ENCODE data around the gene POLR3GL. TPM values are rescaled to one million over a fixed set of nuclear protein-coding genes. Genes with fewer than 3 reads are reported as not detected.

Gene POLR3GL
- total RNA-seq, 1 donor from 2014 or later = 14.2 TPM

GRCh38 chr1:145972580-145972979 is 8.1 kb downstream of the POLR3GL start:
- DNase-seq (ENCODE audit: low spot score) = peak; percentile 85
- ATAC-seq = peak; percentile 83

- DNase-seq (ENCODE audit: low spot score) = no peak
- ATAC-seq = no peak
These were observed 10.2 kb downstream of the POLR3GL start for GRCh38 chr1:145974721-145975120.

- DNase-seq (ENCODE audit: low spot score) = no peak
- no peak for ATAC-seq
These were observed 10.7 kb downstream of the POLR3GL start for GRCh38 chr1:145975216-145975615.

GRCh38 chr1:145977016-145977415 is 12.5 kb downstream of the POLR3GL start:
- DNase-seq (ENCODE audit: low spot score) = no peak
- ATAC-seq = no peak

- peak; percentile 79 for ATAC-seq
- DNase-seq (ENCODE audit: low spot score) = peak; percentile 72
These were observed 13.3 kb downstream of the POLR3GL start for GRCh38 chr1:145977486-145978470.

GRCh38 chr1:145978471-145978853 is 14.0 kb downstream of the POLR3GL start:
- ATAC-seq (no peak), DNase-seq (ENCODE audit: low spot score) (no peak)

GRCh38 chr1:145978854-145979745 is 14.6 kb downstream of the POLR3GL start:
- ATAC-seq (peak; percentile 60), DNase-seq (ENCODE audit: low spot score) (peak; percentile 75)

GRCh38 chr1:145979746-145980456 is 15.4 kb downstream of the POLR3GL start:
- DNase-seq (ENCODE audit: low spot score) (no peak), ATAC-seq (no peak)

GRCh38 chr1:145980457-145980994 is 16.0 kb downstream of the POLR3GL start:
- peak; percentile 64 for ATAC-seq
- peak; percentile 66 for DNase-seq (ENCODE audit: low spot score)

GRCh38 chr1:145982010-145982723 is 17.7 kb downstream of the POLR3GL start:
- DNase-seq (ENCODE audit: low spot score) (no peak), ATAC-seq (no peak)

GRCh38 chr1:145983206-145983675 is 18.8 kb downstream of the POLR3GL start:
- ATAC-seq (peak; percentile 60), DNase-seq (ENCODE audit: low spot score) (peak; percentile 72)

- ATAC-seq (no peak), DNase-seq (ENCODE audit: low spot score) (no peak)
These were observed 19.7 kb downstream of the POLR3GL start for GRCh38 chr1:145983960-145984830.

- DNase-seq (ENCODE audit: low spot score) (no peak), ATAC-seq (no peak)
These were observed 20.6 kb downstream of the POLR3GL start for GRCh38 chr1:145985129-145985501.

- ATAC-seq (peak; percentile 55), DNase-seq (ENCODE audit: low spot score) (no peak)
These were observed 21.3 kb downstream of the POLR3GL start for GRCh38 chr1:145985502-145986439.

GRCh38 chr1:145986551-145986950 is 22.1 kb downstream of the POLR3GL start:
- DNase-seq (ENCODE audit: low spot score) (no peak), ATAC-seq (no peak)

- ATAC-seq (no peak), DNase-seq (ENCODE audit: low spot score) (no peak)
These were observed 23.4 kb downstream of the POLR3GL start for GRCh38 chr1:145987926-145988325.

- ATAC-seq (no peak), DNase-seq (ENCODE audit: low spot score) (no peak)
These were observed 24.3 kb downstream of the POLR3GL start for GRCh38 chr1:145988773-145989172.

Measured in left lobe of liver (tissue), 2 donors.